Stimulated activated CD8-positive, alpha-beta memory T cell treated with anti-CD3 and anti-CD28 coated beads, Interleukin-7, amount 100 ng/mL, for 1 hour (primary cell): Measurements from ENCODE around the gene ARL14EPL.
A peak's percentile ranks its signal among the peaks of the same experiment; 100 is the strongest.
"Not testable (repeated sequence)": the region's sequence is repeated elsewhere in the genome, so short reads cannot be mapped to it uniquely, and the experiment has no call there.

ENCODE experiments used
- DNase-seq, 2 donors: peaks; one replicate each; pipeline ENCODE4 v3.0.0-alpha.2; 2020; ENCODE audit warnings: low read depth in 2 of 2

The ARL14EPL gene

DNA sequence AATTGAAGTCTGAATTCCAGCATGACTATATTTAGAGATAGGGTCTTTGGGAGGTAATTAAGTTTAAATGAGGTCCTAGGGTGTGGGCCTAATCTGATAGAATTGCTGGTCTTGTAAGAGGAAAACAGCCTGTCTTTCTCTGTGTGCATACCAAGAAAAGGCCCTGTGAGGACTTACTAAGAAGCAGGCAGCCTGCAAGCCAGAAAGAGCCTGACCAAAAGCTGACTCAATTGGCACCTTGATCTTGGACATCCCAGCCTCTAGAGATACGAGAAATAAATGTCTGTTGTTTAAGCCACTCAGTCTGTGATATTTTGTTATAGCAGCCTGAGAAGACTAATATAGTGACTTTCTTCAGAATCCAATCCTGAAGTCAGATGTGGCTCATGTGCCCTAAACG is 14.6 kb downstream of the ARL14EPL start:
- DNase-seq: no peak

DNA sequence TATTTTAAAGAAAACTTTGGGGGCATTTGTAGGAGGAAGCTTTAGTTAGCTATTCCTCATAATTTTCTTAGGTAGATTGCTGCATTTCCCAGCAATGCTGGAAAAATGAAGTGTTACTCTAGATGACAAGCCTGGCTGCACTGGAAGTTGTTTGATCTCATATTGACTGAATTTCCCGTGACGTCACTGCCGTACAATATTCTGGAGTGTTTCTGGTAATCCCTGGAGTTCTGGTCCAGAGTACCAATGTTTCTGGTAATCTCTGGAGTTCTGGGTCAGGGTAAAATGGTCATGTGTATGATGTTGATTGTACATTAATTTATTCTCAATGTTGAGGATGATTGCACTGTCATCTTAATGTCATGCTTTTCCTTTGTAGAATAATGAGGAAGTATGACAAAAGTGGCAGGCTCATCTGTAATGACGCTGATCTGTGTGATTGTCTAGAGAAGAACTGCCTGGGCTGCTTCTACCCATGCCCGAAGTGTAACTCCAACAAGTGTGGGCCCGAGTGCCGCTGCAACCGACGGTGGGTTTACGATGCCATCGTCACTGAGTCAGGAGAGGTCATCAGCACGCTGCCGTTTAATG is 26.2 kb downstream of the ARL14EPL start:
- no peak for DNase-seq

DNA sequence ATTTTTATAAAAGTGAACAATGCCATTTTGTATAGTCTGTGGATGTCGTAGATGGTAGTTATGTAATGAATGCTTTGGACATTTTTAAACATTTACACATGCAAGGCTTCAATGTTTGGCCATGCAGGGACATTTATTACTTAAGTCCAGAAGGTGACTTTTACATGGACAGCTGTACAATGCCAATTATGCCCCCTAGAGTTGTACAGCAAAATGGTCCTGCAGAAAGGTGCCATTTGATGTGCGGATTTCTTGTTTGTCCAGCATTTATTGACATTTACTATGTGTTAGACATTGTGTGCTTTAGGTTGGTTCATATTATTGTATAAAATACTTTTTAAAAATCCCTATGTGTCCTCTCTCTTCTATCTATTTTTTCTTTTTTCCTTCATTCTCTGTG is 30.1 kb downstream of the ARL14EPL start:
- no peak for DNase-seq

DNA sequence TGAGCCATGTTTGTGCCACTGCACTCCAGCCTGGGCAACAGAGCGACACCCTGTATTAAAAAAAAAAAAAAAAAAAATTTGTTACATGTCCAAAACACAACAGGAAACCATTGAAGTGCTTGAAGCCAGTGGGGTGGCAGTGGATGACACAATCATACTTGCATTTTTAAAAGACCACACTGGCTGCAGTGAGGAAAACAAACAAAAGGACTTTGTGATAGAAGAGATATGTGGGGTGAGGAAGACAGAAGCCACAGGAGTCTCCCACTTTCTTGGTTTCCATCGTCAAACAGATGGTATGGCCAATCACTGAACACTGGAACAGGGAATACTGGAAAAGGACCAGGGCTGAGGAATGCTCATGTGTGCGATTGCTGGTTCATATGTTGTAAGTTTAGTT is 31.7 kb downstream of the ARL14EPL start:
- no peak for DNase-seq

DNA sequence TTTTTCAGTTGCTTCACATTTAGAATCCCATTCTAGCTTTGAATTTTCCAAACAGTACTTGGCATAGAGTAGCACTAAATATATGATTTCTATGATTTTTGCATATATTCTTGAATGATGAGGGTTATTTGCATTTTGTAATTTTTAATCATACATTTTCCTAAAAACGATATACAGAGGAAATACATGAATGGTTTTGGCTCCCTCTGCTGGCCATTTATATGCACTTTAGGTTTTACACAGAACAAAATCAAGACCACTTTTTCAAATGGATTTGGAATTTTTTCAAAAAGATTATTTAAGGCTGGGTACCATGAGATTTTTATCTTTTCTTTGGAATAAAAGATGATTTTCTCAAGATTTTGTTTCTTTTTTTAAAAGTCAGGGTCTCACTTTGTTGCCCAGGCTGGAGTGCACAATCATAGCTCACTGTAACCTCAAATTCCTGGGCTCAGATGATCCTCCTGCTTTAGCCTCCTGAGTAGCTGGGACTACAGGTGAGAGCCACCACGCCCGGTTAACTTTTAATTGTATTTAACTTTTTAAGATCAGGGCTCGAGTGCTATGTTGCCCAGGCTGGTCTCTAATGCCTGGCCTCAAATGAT is 35.9 kb downstream of the ARL14EPL start:
- no peak for DNase-seq

DNA sequence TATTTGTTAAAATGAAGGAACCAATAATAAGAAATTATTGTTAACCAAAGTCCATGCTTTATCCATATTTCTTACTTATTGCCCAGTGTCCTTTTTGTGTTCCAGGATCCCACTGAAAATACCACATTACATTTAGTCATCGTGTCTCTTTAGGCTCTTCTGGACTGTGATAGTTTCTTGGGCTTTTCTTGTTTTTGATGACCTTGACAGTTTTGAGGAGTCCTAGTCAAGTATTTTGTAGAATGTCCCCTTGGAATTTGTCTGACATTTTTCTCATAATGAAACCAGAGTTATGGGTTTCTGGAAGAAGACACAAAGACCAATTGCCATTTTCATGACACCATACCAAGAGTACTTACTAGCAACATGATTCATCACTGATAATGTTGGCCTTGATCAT is 38.9 kb downstream of the ARL14EPL start:
- no peak for DNase-seq

DNA sequence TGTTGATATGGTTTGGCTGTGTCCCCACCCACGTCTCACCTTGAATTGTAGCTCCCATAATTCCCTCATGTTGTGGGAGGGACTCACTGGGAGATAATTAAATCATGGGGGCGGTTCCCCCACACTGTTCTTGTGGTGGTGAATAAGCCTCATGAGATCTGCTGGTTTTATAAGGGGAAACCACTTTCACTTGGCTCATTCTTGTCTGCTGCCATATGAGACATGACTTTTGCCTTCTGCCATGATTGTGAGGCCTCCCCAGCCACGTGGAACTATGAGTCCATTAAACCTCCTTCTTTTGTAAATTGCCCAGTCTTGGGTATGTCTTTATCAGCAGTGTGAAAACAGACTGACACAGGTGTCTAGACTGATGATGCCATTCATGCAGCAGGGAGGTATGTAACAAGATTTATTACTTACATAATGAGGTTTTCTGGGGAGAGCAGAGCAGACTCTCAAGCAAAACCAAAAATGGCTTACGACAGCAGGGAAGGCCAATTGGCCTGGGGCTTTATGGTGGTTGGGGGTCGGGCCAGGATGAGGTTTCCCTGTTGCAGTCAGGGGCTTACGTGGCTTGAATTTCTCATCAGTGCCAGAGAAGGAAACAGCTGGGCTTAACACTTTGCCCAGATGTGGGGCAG is 43.0 kb downstream of the ARL14EPL start:
- no peak for DNase-seq

DNA sequence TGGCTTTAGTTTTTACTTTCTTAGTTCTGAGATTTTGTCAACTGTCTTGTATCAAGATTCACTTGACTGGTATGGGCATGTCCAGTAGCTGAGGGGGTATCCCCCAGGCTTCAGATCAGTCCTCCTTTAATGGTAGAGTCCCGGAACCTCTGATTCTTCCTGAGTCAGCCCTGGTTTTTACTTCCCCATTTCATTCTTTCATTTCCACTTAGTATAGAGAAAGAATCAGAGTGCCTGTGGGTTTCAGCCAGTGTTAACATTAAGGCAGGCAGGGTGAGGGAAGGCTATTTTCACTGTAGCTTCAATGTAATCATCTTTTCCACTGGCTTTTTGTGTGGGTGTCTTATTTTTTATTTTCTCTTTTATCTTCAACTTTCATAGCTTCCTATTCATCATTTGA is 44.2 kb downstream of the ARL14EPL start:
- DNase-seq: no peak

DNA sequence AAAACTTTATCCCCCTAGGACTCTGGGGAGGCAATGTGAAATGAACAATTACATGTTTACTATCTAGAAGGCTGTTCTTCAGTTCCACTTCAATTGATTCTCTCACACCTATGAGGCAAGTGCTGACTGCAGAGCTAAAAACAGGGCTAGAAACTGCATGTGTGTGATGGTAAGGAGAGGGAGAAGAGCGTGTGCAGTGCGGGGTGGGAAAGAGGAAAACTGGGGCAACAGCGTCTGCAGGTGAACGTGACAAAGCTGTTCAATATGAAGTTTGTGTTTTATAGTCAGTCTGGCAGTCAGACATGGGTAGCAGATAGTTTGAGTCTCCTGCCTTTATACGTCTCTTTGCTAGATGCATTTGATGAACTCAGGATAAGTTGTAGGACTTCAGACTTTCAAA is 45.9 kb downstream of the ARL14EPL start:
- no peak for DNase-seq

DNA sequence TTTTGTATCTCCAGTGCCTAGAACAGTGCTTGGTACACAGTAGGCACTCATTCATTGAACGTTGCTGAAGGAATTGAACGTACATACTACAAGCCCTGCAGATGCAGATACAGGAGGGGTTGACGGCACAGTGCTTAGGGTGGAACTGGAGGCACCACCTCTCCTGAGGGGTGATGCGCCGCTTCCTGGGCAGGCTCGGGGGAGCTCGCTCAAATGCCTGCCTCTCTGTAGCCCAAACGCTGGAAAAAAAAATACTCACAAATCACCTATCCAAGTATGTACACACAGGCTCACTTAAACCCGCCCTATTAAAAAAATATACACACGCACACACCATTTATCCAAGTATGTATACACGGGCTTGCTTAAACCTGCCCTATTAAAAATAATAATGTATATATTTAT is 52.0 kb downstream of the ARL14EPL start:
- DNase-seq: no peak

DNA sequence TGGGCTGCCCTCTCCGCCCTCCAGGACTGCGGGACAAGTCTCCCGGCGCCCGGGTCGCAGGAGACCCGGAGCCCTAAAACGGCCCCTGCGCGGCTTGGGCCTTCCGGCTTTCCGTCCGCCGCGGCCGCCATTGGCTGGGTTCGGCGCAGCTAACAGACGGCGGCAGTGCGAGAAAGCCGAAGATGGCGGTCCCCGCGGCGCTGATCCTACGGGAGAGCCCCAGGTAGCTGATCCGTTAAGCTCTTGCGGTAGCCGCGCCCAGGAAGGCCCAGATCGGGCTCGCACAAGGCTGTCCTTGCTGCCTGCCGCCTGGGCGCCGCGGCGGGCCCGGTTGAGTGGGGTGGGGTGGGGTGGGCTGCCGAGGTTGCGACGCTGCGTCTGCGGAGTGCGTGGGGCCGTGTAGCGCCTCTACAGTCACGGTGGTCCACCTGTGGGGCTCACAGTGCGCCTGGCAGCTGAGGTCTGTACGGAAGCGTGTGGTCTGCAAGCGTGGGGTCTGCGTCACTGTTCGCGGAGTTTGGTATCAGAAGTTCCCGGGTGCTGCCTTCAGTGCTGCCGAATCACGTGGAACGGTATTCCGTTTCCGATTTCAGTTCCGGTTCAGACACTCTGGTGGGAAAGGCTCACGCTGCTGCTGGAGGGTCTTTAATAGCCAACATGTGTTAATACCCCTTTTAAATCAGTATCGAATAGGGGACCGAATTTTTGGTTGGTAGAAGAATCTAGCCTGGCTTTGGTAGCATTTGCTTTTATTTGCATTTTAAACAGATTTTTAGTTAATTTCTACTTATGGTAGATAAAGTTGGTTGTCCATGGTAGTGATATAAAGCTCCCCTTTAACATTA is 52.8 kb downstream of the ARL14EPL start, which contains the start of gene COMMD10:
COMMD10 (plus strand) TSS at position 155 of the 845 bp plus-strand sequence.
- DNase-seq: peak; percentile 57 to 64

DNA sequence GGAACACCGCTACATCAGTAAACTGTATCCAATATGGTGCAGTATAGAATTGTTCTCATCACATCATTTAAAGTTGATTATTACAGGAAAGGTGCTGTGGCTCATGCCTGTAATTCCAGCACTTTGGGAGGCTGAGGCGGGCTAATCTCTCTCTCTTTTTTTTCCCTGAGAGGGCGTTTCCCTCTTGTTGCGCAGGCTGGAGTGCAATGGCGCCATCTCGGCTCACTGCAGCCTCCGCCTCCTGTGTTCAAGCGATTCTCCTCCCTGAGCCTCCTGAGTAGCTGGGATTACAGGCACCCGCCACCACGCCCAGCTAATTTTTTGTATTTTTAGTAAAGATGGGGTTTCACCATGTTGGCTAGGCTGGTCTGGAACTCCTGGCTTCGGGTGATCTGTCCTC is 54.0 kb downstream of the ARL14EPL start:
- DNase-seq: not testable (repeated sequence)

DNA sequence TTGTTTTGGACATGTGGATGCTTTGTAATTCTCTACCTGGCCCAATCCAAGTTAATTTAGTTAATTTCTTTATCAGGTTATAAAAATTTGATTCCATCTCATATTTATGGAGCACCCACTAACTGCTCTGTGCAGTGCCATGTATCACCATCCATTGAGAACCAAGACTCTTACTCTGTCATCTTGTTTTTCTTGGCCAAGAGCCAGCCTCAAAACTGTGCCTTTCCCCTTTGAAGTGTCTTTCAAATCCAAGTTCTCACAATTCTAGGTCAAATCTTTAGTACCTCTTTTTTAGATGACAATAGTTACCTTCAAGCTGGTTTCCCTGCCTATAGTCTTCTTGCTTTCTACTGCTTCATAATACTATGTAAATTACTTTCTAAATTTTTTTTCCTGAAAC is 55.8 kb downstream of the ARL14EPL start:
- DNase-seq: no peak

DNA sequence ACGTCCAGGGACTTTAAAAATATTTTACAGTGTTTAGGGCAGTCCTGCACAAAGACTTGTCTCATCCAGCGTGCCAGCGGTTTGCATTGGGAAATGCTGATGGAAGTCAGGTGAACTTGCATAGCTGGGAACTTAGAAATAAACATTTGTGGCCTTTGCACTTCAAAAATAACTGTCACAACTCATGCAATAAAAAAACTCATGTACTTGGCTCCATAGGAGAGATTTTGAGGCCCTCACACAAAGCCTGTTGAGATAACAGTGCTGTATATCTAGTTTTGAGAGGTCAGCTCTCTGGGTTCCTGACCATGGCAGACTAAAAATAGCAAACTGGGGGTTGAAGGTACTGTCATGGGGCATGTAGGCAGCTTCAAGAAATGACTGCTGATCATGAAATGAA is 58.0 kb downstream of the ARL14EPL start:
- DNase-seq: no peak

DNA sequence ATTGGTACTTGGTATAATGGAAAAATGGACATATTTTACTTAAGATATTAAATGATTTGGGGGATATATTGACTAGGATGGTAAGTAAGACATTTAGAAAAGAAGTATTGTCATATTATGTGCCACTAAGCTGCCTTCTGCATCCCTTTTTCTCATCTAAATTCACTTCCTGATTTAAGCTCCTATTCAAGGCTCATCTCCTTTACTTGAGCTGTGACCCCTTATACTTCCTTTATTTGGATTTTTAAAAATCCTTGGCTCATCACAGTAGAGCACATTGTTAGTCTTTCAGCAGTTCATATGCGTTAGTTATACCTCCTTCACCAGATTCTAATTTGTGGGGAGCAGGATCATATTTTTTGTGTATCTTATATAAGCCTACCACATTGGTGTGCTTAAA is 59.1 kb downstream of the ARL14EPL start:
- no peak for DNase-seq

DNA sequence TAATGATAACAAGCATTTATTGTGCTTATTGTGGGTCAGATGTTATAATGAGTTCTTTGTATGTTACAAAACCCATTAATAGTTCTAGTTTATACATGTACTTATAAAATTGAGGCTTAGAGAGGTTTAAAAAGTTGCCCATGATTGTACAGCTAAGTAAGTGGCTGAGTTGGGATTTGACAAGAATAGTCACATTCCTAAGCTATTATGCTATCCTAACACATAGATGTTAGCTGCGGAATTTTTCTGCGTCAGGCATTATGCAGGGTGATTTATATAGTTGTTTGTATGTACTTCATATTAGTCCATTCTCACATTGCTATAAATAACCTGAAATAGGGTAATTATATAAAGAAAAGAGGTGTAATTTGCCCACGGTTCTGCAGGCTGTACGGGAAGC is 65.0 kb downstream of the ARL14EPL start:
- DNase-seq: no peak

DNA sequence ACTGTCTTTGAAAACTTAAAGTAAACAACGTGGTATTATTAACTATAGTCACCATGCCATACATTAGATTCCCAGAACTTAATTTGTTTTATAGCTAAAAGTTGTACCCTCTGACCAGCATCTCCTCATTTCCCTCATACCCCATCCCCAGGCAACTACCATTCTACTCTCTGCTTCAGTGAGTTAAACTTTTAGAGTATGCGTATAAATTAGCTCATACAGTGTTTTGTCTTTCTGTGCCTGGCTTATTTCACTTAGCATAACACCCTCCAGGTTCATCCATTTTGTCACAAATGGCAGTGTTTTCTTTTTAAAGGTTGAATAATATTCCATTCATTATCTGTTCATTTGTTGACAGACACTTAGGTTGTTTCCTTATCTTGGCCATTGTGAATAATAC is 66.7 kb downstream of the ARL14EPL start:
- no peak for DNase-seq

DNA sequence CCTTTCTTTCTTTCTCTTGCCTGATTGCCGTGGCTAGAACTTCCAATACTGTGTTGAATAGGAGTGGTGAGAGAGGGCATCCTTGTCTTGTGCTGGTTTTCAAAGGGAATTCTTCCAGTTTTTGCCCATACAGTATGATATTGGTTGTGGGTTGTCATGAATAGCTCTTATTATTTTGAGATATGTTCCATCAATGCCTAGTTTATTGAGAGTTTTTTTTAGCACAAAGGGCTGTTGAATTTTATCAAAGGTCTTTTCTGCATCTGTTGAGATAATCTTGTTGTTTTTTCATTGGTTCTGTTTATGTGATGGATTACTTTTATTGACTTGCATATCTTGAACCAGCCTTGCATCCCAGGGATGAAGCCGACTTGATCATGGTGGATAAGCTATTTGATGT is 72.7 kb downstream of the ARL14EPL start:
- DNase-seq: not testable (repeated sequence)
